ENCODE data around the gene NUDT17.
A peak's percentile ranks its signal among the peaks of the same experiment; 100 is the strongest.
"Not testable (repeated sequence)": the region's sequence is repeated elsewhere in the genome, so short reads cannot be mapped to it uniquely, and the experiment has no call there.

The NUDT17 gene, protein sequence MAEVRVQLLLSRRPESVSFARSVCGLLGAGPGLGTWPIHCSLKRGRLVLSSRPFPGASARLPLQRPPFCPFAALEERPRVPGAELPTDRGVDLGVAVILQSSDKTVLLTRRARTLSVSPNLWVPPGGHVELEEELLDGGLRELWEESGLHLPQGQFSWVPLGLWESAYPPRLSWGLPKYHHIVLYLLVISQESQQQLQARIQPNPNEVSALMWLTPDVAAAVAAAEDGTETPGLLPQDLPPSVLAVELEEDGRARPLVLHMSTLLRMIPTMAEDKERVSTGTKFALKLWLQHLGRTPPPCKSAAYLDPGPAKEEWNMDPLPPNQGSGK

DNA sequence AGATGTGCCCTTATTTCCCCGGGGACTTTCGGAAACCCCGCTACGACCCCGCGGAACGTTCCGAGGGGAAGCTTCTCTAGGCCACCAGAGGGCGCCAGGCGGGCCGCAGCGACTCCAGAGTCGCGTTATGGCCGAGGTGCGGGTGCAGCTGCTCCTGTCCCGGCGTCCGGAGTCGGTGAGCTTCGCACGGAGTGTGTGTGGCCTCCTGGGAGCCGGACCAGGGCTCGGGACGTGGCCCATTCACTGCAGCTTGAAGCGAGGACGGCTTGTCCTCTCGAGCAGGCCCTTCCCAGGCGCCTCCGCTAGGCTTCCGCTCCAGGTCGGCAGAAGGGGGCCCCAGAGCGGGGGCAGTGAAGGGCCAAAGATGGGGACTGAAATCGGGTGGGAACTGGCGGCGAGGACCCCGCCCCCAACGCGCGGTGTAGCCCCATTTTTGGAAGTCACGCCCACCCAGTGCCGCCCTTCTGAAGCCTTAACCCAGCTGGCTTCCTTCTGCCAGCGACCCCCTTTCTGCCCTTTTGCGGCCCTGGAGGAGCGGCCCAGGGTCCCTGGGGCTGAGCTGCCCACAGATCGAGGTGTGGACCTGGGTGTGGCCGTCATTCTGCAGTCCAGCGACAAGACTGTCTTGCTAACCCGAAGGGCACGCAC lies at the start of gene NUDT17:
TSS of gene NUDT17 (plus strand) at position 117 of the 648 bp plus-strand sequence. CDS start at position 128, 11 bp downstream.
- peak; percentile 85 for DNase-seq (ENCODE audit: low read depth, low spot score)

DNA sequence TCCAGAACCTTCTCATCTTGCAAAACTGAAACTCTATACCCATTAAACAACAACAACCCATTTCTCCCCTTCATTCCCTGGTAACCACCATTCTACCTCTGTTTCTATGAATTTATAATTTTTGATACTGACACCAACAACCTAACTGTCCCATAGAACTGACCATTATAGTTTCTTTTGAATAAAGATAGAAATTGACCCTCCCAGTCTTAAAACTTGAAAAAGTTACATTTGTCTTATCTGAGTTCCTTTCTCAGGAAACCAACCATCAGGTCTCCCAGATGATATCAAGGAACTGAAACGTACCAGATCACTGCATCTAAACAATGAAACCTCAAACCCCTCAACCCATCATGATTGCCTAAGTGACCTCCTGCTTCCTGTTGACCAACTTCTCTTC lies 48.7 kb upstream of the NUDT17 start:
- DNase-seq (ENCODE audit: low read depth, low spot score) = no peak

DNA sequence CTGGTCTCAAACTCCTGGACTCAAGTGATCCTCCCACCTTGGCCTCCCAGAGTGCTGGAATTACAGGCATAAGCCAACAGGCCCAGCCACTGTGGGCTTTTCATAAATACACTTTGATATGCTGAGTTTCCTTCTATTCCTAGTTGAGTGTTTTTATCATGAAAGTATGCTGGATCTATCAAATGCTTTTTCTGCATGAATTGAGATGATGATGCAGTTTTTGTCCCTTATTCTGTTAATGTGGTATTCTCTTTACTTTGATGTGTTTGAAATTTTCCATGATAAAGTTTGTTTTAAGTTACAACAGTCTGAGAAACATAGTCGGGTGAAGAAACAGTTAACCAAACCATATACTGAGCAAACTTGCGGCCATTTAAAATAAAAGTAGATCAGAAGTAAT lies 45.6 kb upstream of the NUDT17 start:
- no peak for DNase-seq (ENCODE audit: low read depth, low spot score)

DNA sequence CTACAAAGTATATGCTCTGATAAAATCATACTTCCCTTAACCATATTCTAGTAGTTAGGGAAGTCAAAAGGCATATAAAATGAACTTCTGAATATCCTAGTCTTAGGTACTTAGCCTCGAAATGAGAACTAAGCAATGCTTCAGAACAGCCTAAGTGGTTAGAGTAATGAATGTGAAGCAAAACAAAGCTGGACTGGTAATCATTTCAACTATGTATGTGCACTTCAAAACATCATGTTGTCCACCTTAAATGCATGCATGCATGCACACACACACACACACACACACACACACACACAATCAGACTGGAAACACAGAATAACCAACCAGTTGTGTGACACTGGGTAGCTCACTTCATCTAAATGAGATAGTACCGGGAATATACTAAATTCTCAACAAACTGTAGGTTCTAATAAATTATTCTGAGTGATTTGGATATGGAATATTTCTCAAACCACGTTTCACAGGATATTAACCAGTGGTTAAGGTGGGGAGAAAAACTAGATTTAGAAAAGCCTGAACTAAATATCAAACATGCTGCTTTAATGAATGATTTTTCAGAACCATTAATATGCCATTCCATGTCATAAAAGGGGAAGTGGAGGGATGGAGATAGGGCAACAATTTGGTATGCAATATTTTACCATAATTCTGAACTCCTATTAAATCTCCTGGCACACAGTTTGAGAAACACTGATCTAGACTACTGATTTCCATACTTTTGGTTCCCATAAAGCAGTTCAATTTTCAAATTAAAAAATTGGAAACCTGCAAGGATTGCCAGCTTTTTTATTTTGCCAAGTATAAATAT lies 41.0 kb upstream of the NUDT17 start:
- DNase-seq (ENCODE audit: low read depth, low spot score) = no peak

DNA sequence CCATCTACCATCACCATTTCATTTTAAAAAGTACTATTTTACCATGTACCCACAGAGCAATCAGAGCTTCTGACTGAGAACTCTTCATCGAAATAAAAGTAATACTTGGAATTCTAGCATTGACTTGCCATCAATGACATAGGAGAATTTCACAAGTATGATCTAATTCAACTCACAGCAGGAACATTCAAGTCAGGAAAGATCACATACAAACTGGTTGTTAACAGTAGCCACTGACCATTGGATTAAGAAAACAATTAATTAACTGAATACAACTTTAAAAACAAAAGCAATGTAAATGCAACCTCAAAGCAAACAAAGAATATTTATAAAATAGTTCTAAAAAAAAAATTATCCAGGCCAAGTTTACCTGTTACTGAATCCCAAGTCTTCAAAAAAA lies 40.4 kb upstream of the NUDT17 start:
- no peak for DNase-seq (ENCODE audit: low read depth, low spot score)

DNA sequence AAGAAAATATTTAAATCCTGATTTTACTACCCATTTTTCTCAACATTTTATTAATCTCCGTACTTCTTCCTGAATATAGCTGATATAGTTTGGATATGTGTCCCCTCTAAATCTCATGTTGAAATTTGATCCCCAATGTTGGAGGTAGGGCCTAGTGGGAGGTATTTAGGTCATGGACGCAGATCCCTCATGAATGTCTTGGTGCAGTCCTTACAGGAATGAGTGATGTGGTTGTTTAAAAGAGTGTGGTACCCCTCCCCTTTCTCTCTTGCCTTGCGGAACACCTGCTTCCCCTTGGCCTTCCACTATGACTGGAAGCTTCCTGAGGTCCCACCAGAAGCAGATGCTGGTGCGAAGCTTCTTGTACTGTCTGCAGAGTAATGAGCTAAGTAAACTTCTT lies 39.0 kb upstream of the NUDT17 start:
- DNase-seq (ENCODE audit: low read depth, low spot score) = no peak

DNA sequence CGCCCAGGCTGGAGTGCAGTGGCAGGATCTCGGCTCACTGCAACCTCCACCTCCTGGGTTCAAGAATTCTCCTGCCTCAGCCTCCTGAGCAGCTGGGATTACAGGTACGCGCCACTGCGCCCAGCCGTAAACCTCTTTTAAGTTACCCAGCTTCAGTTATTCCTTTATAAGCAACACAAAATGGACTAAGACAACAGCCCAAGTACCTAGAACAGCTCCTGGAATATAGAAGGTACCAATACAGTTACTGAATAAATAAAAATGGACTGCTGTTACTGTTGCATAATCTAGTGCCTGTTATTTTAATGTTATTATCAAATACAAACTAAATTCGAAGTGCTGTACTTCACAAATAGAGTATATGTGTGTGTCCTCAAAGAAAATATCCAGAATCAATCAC lies 38.6 kb upstream of the NUDT17 start:
- DNase-seq (ENCODE audit: low read depth, low spot score) = no peak

DNA sequence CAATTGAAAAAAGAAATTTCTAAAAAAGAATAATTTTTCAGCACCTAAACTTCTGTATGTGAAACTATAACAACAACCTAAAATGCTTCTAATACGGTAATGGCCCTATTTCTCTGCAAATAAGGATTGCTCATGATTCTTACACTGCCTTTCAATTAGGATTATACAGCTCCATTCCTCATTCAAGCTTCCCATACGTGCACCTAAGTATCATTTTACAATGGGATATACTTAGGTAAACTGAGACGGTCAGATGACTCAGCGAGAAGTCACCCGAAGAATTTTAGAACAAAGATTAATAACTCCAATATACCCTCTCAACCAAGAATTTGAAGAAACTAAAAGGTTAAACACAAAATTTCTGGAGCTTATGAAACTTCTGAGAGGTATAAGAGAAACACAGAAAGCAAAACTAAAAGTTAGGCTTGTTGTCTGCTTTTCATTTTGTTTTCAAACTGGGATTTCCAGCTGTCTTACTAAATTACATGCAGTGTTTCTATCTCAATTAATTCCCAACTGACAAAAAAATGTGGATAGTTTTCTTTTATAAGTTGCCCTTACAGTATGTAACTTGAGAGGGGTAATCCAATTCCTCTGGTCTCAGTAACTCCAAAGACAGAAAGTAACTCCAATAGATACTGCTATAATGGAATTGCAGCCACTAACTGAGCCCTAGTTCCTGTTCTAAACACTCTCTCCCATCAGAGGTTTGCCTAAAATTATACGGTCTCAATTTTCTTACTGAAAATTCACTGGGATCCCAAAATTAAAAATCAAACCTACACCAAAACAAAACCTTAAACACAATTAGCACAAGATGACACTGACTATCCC lies 32.2 kb upstream of the NUDT17 start:
- DNase-seq (ENCODE audit: low read depth, low spot score) = not testable (repeated sequence)

DNA sequence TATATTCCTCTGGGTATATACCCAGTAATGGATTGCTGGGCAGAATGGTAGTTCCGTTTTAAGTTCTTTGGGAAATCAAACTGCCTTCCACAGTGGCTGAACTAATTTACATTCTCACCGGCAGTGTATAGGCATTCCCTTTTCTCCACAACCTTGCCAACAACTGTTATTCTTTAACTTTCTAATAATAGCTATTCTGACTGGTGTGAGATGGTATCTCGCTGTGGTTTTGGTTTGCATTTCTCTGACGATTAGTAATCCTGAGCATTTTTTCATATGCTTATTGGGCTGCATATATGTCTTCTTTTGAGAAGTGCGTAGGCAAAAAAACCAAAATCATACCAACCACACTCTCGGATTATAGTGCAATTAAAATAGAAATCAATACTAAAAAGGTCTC lies 27.3 kb upstream of the NUDT17 start:
- not testable (repeated sequence) for DNase-seq (ENCODE audit: low read depth, low spot score)

DNA sequence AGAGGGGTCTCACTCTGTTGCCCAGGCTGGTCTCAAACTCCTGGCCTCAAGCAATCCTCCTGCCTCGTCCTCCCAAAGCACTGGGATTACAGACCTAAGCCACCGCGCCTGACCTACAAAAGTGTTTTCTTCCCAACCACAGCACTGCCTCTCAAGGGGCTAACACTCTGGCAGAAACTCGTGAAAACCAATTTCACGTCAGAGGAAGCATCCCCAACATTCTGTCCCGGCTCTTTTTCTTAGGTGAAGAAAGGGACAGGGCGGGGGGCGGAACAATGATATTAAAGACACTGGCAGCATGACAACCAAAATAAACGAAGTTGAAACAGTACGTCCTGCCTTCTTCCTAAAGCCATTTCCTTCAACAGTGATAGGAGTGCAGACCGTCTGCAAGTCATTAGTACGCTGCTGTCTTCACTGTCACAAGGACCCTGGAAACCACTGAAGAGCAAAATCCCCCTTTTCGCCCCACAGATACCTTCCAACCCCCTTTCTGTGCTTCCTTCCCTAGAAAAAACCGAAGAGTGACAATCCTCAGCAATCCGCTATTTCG lies 22.6 kb upstream of the NUDT17 start:
- not testable (repeated sequence) for DNase-seq (ENCODE audit: low read depth, low spot score)

DNA sequence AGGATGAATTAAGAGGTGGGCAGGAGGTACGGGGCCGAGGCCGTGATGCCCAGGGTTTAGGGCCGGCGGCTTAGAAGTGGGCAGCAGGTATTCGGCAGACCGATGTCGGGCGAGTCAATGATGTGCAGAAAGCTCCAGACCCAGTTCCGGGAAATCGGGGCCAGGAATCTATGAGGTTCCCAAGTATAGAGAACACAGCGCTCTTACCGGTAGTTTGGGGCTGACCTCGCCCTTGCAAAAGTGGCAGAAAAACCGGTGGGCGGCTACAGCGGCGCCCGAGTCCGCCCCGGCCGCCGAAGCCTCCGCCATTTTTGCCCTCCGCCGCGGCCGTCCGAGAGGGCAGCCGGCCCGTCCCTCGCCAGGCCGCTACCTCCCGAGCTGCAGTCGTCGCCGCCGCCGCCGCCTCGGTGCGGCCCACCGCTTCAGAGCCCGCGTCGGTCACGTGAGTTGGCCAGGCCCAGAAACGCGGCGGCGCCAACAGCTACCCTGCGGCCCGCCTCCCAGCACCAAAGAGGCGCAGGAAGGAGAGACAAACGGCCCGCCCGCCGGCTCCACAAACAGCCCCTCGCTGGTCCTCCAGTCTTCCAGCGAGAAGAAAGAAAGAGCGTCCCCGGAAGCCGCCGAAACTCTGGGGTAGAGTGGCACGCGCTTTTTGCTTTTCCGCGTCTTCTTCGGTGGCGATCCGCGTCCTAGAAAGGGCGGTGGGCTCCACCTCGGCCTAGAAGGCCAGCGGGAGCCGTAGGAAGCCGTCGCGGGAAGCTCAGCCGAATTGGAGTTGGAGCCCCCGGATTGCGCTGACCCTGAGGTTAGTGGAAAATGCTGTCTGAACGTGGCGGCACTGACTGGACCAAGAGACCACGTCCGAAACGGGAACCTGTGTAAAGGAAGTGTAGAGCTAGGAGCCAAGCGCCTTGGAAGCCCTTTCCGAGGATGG lies 21.6 kb upstream of the NUDT17 start, which contains the start of the genes POLR3C and RNF115:
TSS of gene POLR3C (plus strand) at position 636 of the 934 bp plus-strand sequence. CDS start 1,577 bp downstream, outside the sequence.
TSS of gene RNF115 (minus strand) at position 531 of the 934 bp plus-strand sequence. CDS start at position 309, 222 bp downstream.
- peak; percentile 96 for DNase-seq (ENCODE audit: low read depth, low spot score)

DNA sequence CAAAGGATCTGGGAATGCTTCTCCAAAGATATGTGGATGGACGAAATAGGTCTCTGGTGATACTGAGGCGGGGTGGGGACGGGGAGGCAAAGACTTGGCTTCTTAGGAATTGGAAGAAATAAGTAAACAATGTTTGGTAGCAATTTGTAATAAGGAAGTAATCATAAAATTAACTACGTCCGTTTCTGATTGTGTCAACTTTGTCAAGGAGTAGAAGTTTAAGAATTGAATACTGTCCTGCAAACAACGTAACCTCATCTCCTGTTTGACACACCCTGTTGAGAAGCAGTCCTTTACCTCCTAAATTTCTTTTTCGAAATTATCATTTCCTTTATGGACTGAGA lies 21.0 kb upstream of the NUDT17 start:
- no peak for DNase-seq (ENCODE audit: low read depth, low spot score)

DNA sequence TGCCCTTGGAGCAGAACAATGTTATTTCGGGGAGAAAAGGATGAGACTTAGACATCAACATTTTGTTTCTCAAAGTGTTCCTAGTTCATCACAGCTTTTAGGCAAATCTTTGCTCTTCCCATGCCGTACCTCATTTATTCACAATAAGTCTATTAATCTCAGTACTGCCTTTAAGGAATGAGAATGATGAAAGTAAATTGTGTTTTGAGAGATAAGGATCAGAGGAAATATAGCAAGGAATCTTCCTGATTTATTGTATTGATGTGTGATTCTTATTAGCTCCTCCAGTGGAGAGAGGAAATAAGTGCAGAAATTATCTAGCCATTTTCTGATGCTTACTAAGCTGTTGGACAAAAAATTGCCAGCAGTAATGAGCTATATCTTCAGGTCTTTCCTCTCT lies 19.4 kb upstream of the NUDT17 start:
- no peak for DNase-seq (ENCODE audit: low read depth, low spot score)

DNA sequence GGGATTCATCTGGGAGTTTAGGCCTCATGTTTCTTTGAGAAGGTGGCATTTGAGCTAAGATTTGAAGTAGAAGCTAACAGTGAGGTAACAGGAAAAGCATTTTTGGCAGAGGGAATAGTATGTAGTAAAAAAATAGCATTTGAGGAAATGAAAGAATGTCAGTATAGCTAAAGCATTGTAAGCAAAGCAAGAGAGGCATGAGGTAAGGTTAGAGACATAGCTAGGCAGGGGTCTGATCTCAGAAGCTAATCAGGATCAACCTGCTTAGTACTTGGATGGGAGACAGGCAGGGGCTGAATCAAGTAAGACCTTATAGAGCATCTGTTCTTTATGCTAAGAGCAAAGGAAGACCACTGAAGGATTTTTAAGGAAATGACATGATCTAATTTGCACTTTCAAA lies 17.5 kb upstream of the NUDT17 start:
- no peak for DNase-seq (ENCODE audit: low read depth, low spot score)

DNA sequence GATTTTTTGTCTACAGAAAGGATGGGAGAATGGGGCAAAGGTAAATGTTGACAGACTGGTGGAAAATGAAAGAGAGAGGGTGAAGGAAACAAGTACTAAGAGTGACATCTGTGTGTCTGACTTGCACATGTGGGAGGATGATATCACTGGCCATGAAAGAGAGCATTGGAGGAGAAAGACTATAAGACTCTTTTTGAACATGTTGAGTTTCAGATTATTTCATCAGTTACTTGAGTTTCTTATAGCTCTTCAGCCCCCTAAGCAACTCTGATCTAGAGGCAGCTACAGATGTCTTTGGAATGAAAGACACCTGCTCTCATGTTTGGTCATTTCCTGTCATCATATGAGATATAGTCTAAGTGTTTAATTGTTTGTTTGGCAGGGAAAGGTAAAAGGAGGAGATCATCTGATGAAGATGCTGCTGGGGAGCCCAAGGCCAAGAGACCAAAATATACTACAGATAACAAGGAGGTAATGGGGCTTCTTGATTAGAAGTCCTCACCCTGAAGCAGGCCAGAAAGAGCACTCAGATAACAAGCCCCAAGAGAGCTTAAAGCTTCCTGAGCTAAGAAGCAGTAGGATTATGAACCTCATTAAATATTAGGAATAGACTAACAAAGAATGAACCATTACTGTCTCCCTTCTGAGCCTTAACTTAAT lies 16.9 kb upstream of the NUDT17 start:
- DNase-seq (ENCODE audit: low read depth, low spot score) = no peak

DNA sequence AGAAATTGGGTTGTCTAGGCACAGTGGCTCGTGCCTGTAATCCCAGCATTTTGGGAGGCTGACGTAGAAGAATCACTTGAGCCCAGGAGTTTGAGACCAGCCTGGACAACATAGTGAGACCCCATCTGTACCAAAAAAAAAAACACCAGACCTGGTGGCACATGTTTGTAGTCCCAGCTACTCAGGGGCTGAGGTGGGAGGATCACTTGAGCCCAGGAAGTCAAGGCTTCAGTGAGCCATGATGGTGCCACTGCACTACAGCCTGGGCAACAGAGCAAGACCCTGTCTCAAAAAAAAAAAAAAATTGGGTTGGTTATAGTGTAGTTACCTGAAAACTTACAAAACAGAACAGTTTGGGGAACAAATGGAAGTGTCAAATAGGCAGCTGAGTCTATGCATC lies 14.6 kb upstream of the NUDT17 start:
- not testable (repeated sequence) for DNase-seq (ENCODE audit: low read depth, low spot score)

DNA sequence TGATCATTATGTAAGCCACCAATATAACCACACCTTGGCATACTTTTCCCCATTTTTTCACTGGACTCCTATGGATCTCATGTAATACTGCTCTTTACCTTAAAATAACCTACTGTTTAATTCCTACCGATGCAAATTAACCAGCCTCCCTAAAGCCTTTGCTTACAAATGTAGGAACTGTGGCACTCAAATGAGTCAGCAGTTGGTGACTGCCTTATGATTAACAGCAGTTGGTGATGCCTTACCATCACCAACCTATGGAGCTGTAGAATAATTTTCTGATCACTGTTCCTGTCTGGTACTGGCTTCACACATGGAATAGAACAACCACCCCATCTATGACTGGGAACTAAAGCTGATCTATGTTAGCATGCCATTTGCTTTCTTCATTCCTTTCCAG lies 7.8 kb upstream of the NUDT17 start:
- no peak for DNase-seq (ENCODE audit: low read depth, low spot score)

DNA sequence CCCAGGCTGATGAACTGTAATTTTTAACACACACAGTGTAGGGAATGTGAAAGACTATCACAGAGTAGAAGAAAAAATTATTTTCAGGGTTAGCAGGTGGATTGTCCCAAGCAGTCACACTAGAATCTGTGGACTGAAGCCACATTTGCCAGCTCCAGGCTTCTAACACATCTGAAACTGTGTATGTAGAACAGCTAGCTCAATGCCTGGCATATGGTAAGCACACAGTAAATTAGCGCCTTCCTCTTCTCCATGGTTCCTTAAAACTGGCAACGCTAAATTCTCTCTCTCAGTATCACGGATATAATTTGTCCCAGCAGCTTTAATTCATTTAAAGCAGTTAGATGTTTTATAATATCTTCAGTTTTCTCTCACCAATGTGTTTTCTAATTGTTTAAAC lies 2.4 kb upstream of the NUDT17 start:
- DNase-seq (ENCODE audit: low read depth, low spot score) = no peak

DNA sequence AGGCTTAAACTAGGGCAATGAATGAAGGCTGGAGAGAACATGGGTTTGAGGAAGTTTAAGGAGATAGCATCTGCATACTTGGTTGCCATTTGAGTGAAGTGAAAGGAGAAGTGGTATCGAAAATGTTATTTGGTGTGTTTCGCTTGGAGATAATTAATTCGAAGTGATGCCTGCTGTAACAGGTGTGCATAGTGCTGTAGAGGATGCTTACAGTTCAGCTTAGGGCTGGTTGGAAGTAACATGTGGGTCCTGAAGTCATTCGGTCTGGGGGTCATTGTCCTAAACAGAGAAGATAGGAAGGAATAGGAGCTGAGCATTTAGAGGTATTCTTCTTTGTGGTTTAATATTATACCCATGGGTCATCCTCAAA lies 301 bp upstream of the NUDT17 start:
- DNase-seq (ENCODE audit: low read depth, low spot score) = no peak

DNA sequence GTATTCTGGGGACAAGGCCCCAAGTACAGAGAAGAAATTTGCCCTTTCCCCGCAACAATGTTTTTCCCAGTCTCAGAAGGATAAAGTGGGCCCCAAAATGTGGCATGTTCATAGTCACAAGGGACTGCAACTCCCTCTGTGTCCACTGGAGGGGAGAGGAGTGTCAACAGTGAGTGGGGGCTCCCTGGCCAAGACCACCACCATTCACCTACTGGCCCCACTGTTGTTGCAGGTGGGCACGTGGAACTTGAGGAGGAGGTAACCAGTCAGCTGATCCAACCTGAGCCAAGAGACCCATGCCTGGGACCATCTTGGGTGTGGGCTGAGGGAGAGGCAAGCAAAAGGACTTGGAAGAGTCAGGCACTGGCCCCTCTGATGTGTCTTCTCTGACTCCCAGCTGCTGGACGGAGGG lies 777 bp downstream of the NUDT17 start:
- peak; percentile 47 for DNase-seq (ENCODE audit: low read depth, low spot score)

Measured in ELF-1 (cell line).